AG08395 (cell line): ENCODE results near the gene MNT.
A peak's percentile ranks its signal among the peaks of the same experiment; 100 is the strongest.

ENCODE experiments used
- DNase-seq: peaks from one replicate; pipeline ENCODE4 v3.0.0; 2012; ENCODE audit warnings: mixed read lengths, low spot score

MNT gene

GRCh38 chr17:2395258-2396181, 5.3 kb downstream of the MNT start:
- DNase-seq: no peak

DNA sequence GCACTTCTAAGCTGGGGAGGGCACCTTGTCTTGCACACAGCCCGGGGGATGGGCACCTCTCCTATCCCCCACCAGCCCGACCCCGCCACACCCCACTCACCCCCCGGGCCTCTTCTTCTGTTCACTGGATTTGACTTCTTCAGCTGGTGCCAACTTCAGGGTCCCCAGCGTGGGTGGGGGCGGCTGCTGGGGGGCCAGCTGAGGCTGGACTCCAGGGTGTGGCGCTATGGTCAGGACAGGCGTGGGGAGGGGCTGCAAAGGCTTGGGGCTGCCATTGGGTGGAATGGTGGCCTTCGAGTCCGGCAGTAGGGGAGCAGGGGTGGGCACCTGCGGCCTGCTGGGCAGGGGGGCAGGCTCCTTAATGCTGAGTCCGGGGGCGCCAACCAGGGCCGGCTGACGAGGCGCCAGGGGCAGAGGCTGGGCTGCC, 6.1 kb downstream of the MNT start:
- DNase-seq: no peak

- no peak for DNase-seq
These were observed 6.7 kb downstream of the MNT start for GRCh38 chr17:2393954-2394749.

DNA sequence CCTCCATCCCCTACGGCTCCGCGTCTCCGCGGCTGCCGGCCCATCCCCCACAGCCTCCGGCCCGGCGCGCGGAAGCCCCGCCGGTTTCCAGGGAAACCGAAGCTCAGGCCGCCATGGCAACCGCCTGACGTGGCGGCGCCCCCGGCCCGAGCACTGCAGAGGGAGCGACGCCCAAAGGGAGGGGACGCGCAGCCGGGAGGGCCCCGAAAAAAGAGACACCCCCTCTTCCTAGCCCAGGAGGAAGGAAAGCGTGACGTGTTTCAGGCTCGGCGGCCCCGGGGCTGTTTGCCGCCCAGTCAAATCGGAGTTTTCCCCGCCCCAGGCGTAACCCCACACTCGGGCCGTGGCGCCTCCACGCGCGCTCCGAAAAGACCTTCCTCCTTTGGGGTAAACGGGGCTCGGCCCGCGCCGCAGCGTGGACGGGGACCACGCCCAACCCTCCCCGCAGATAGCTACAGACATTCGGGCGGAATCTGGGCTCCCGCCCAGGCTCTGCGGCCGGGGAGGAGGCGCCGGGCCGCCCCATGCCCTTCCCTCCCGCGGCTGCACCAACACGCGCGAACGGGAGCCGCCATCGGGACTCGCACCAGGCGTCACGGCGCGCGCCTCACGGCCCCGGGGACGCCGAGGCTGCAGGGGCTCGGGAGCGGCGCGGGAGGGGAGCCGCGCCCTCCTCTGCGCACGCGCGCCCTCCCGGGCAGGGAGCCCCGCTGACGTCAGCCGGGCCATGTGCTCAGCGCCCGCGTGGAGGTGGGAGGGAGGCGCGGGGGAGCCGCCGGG, 7.5 kb downstream of the MNT start:
- DNase-seq: peak; percentile 83

- DNase-seq: peak; percentile 93
These were observed 8.3 kb downstream of the MNT start for GRCh38 chr17:2392252-2393173.

DNA sequence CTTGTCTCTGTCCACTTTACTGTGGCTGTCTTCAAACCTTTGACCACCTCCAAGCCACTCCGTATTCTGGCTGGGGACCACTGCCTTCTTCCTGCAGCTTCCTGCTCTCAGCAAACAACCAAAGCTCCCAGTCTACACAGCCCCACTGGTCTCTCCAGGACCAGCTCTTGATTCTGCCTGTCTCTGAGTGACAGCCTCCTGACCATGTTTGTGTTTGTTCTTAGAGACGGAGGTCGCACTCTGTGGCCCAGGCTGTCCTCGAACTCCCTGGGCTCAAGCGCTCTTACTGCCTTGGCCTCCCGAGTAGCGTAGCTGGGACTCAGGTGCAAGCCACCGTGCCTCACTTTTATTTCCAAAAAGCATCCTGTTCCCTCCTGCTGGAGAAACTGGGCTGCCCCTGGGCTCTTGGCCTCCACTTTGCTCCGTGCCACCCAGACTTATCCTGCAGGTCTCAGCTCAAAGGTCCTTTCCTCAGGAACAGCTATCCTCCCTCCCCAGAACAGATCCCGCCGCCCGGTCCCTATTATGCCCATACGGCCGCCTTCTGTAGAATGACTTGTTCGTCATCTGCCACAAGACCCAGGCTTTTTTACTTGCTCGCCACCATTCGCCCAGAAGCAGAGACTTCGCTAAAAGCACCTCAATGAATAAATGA, 9.1 kb downstream of the MNT start:
- DNase-seq: no peak

DNA sequence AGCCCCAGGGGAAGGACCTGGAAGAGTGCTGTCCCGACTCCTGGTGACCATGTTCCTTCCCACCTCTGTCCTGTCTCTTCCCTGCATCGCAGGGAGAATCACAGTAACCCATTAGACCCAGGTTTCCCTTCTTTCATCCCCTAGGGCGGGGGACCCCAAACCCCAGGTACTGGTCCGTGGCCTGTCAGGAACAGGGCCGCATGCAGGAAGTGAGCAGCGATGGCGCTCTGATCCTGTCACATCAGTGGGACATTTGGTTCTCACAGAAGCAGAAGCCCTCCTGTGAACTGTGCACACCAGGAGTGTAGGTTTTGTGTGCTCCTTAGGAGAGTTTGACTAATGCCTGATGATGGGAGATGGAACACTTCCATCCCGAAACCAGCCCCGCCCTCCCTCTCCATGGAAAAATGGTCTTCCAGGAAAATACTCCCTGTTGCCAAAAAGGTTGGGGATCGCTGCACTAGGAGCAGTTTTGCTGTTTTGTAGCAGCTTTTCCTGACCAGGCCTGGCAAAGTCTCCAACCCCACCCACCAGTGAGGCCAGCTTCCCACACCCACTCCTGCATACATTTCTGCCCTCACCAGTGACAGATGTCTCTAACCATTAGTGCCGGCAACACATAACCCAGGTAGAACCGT, 10.5 kb downstream of the MNT start:
- peak; percentile 40 for DNase-seq

DNA sequence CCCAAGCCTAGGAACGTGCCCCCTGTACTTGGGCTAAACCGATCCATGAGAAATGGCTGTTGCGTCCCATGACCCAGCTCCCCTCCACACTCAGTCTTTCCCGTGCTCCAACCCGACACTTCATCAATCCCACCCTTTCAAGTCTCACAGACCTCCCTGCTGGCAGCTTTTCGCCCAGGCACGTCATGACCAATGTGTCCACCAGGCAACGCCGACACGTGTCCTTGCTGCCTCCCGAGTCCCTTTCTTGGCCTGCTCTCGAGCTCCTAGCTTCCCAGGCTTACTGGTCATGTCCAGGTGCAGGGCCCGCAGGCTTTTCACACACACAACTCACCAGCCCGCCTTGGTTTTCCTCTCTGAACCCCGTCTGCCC, 12.2 kb downstream of the MNT start:
- DNase-seq: no peak

DNA sequence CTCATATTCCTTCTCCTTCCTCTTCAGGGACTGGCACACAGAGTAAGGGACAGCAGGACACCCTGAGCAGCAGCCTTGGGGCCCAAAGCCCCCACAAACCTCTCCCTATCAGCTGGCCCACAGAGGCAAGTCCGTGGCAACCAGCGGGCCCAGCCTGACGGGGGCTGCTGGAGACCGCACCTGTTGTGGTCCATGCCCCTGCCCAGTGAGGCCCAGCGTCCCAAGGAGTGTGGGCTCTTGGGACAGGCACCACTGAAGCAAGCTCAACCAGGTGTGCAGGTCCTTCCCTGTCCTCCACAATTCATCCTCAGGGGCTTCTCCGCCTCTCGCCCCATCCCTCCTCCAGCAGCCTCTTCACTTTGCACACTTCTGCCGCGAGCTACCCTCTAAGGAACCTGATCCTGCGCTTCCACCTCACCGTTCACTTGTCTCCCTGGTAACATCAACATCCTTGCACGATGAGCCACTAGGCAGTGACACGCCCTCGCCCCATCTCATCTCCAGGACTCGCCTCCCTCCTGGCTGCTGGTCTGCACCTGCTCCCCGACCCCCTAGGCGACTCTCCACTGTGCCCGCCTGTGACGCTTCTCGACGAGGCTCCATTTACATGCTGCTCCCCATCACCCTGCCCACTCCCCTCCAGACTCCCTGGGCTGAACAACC, 12.7 kb downstream of the MNT start:
- no peak for DNase-seq

GRCh38 chr17:2387086-2388019, 13.5 kb downstream of the MNT start:
- no peak for DNase-seq

GRCh38 chr17:2386400-2387085, 14.3 kb downstream of the MNT start:
- no peak for DNase-seq

- DNase-seq: no peak
These were observed 15.3 kb downstream of the MNT start for GRCh38 chr17:2385240-2386210.

DNA sequence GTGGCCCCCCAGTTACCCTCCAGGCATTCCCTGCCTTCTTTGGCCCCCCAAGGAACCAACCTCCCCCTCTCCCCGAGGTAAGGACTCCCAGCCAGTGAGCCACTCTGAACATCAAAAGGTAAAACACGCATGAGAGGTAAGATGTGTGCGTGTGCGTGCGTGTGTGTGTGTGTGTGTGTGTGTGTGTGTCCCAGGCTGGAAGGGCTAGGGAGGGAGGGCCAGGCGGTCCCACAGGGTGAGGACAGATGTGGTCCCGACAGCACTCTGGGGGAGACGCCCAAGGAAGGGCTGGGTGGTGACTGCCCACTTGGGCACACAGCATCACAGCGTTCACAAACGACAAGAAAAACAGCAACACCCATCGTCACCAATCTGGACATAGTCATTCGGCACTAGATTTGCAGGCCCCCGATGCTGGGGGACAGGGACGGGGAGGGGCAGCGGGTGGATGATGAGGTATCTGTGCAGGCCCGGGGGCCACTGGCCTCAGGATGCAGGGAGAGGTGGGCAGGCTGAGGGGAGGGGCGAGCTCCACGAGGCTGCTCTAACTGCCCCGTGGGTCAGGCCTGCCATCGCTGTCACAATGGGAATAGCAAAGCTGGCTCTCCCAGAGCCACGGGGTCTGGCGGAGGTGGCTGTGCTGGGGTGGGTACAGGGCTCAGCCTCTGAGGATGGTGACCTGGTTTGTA, 16.3 kb downstream of the MNT start:
- DNase-seq: no peak

DNA sequence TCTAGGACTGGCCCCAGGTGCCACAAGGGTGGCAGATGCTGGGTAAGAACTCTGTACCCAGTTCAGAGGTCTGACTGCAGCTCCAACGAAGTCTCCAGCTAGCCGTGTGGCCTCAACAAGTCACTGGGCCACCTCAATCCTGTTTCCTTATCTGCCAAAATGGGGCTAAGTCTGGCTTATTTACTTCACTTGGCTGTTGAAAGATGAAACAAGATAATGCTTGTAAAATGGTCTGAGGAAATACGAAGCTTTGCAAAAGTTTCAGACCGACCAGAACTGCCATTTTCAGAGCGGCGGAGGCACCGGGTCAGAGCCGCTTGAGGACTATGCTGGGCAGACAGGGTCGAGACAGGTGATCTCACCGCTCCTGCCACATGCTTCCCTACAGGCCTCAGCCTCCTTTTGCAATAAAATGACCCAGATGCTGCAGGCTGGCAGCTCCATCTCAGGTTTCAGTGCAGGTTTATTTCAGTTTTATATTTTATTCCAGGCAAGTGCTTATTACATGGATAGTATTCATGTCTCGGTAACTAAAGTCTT, 17.2 kb downstream of the MNT start:
- DNase-seq: no peak

- DNase-seq: no peak
These were observed 19.8 kb downstream of the MNT start for GRCh38 chr17:2380950-2381649.
